Hematopoietic multipotent progenitor cell treated with erythropoietin and hydrocortisone succinate and interleukin-3 and kit ligand, for 4 days (in vitro differentiated cells): ENCODE measurements around the gene MYOF.
"Not testable (repeated sequence)": the region's sequence is repeated elsewhere in the genome, so short reads cannot be mapped to it uniquely, and the experiment has no call there.

ENCODE experiments used
- DNase-seq: peaks from one replicate; pipeline ENCODE4 v3.0.0-alpha.2; 2015

The MYOF gene

DNA sequence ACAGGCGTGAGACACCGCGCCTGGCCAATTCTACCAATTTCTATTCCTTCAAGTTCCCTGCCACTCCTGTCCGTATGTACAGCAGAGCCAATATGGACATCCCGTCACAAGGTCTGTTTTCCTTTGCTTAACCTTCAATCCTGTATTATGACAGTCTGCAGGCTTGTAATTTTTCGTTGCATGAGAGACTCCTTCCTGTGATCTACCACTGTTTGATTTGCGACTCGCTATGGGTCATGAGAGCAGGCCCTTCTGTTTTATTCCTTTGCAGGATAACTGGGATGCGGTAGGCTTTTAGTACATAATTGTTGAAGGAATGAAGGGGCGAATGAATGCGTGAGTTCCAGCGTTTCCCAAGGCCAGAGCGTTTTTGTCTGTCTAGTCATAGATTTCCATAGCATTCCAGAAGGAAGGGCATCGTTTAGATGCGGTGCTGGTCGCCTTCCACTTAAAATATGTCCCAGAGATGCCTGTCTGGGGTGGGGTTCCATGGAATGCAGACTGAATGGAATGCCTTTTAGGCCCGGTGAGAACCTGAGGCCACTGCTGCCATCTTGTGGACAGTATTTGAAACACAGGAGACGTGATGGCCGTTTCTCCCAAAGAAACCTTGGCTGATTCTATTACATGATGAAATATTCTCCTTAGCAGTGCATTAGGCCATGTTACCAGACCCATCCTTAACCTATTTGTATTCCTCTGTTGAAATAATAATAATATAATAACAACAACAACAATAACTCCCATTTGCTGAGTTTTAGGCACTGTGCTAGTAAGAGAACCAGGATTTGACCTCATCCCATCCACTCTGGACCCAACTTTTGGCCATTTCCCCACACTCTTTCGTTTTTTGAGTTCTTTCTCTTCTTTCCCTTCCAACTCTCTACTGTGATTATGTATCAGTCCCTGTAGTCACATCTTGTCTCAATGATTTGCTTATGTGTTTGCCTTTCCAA lies 193.2 kb downstream of the MYOF start:
- DNase-seq = peak; percentile 77

DNA sequence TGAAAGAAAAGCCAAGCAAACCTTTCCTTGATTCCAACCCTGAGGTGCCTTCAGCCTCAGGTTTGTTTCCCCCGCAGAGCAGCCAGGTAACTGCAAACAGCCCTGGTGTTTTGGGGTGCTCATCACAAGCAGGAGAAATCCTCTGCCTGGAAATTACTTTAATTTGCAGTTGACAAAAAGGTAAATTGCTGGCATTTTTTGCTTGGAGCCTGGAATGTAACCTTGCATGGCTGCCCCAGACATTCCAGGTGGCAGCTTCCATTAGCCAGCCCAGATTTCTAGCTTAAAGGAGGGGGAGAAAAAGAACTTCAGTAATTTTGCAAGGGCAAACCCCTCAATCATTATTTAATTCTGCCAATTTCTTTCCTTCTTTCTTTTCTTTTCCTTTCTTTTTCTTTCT lies 194.4 kb downstream of the MYOF start:
- no peak for DNase-seq

DNA sequence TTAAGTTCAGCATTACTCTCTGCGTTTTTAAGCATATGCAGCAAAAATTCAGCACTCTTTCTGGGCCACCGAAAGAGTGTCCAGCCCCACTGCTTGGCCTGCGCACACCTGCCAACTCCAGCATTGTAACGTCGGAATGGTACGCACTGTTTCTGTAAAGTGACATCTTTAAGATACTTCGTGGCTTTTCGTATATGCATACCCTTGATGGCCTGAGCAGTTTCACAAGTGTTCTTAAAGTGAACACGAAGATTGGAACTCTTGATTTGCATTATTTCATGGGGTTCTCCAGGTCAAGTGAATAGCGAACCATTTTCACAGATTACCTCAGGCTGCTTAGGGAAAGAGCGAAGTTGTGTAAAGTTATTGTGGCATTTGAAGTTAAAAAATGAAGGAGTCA lies 197.9 kb downstream of the MYOF start:
- DNase-seq = not testable (repeated sequence)

DNA sequence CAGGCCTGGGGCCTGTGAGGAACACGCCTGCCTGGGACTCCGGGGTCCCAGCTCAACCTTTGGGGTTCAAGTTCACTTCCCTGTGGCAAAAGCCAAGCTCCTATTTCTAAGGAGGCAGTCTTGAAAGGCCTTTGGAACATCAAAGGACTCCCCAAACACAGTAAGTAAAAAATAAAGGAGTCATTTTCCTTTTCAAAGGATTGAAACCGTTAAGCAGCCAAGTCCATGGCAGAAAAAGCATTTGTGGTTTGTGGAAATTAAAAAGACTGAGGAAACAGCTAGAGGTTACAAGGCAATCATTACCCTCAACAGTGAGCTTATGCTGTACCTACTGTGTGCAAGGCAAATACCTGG lies 200.8 kb downstream of the MYOF start:
- no peak for DNase-seq

DNA sequence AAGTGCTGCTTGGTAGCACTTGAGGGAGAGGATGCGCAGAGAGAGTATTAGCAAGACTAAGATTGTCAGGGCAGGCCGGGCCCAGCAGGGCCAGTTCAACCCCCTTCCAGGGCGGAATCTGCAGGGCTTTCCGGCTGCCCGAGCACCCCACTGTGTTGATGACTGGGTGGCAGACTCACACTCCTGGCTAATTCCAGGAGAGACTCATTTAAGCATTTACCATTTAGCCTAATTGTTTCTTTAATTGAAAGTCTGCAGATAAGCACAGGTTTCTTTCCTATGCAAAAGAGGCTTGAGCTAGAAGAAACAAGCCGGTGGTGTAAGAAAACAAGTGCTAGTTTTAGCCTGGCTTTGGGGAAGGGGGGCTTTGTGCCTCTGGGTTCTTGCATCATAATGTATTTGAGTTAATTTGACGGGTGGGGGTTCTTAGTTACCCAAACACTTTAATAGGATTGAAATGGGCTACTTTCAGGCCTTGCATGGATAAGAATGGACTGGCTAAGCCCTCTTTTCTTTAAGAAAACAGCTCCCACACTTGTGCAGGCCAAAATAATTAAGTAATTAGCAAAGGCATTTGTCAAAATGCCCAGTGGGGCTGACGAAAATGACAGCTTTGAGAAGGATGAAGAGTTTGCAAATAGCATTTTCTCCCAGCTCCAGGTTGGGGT lies 201.3 kb downstream of the MYOF start:
- DNase-seq = no peak

DNA sequence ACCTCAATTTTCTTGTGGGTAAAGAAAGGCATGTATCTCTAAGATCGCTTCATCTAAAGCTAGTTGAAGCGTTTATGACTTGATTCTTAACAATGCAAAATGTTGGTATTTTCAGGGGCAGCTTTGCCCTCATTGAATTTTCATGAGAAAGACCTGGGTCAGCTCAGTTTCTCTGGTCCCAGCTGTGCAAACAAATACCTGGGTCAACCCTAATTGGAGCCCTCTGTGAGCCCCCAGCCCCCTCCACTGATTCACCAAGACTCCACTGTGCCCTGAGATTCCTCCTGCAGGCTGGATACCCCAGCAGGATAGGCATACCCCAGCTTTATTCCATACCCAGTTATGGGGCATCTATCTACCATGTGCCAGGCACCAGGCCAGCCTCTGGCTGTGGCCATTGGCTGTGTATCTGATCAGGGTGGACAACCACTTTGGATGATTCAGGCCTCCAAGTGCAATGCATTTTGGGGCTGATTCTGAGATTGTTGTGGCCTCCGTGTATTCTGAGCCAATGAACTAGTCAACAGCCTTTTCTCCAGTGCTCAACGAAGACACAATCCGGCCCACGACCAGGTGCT lies 201.9 kb downstream of the MYOF start:
- no peak for DNase-seq

DNA sequence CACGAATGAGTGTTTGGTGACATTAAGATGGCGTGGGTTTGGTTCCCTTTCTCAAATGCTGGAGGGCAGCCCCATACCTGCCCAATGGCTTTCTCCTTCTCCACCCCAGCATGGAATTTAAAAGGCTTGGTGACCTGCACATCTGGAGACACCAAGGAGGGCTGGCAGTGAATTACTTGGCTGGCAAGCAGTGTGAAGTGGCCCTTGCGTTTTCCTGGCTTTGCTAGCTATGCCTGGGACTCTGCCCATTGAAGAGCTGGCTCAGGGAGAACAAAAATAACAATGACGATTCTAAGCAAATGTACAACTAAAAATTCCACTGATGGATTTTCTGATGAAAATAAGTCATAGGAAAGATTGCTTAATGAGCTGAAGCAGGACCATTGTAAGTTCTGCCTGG lies 204.8 kb downstream of the MYOF start:
- no peak for DNase-seq

DNA sequence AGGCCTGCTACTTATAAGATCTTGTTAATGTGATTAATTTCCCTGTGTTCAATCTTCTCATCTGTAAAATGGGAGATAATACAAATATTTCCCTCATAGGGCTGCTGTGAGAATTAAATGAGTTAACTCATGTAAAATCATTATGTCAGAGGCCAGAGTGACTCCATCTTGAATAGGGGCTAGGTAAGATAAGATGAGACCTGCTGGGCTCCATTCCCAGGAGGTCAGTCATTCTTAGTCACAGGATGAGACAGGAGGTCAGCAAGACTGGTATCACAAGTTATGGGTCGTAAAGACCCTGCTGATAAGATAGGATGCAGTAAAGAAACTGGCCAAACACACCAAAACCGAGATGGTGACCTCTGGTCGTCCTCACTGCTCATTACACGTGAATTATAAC lies 207.7 kb downstream of the MYOF start:
- DNase-seq = no peak

DNA sequence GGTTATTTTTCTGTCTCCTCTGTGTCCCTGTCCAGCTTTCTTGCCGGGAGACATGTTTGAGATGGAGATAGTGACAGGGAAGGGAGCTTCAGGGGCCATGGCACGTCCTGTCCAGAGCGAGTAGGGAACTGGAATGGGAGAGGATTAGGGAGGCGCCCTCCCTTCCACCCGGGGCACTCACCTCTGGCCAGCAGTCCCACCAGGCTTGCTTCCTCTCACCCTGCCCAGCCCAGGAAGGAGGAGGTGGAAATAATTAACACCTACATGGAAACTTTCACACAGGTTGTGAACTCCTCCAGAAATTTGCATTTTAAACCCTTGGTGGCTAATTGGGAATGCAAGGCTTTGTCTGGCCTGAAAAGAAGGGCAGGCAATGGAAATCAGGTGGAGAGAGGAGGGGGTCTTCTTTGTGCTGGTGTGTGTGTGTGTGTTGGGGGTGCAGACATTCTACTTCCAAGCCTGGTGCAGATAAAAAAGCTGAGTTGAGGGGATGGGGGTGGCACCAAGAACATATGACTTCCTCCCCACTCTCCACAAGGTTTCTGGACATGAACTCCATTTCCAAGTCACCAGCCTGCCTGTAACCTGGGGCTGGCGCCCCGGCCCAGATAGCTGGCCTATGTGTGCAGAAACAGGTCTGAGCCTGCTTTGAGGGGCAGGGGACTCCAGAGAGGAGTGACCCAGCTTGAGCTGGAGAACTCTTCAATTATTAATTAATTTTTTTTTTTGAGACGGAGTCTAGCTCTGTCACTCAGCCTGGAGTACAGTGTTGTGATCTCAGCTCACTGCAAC lies 209.1 kb downstream of the MYOF start:
- DNase-seq = no peak

DNA sequence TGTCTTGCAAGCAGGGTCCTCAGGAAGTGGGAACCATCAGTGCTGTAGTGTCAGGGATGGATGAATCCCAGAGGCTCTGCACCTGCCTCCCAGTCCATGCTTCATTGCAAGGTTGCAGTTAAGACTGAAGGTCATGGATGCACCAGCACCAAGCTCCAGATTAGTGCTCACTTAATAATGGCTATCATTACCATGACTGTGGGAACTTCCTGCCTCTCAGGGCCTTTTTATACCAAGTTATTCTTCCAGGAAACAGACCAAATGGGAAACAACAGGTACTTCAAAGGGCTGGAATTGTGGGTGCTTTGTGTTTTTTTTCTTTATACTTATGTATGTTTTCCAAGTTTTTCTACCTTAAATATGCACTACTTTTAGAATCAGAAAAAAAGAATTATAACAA lies 210.8 kb downstream of the MYOF start:
- DNase-seq = no peak

DNA sequence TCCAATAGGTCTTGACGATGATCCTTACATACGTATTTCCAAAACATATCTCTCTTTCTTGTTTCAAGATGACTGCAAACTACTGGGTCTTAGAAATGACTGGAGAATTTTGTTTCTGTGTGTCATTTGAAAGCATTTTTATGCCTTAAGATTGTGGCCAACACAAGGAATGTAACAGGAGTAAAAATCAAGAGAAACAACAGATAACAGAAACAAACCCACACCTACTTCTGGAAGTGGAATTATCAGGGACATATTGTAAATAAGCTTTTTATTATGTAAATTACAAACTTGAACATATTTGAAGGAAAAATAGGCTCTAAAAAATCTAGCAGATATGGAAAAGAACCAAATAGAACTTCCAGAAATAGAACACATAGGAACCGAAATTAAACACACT lies 212.9 kb downstream of the MYOF start:
- no peak for DNase-seq

DNA sequence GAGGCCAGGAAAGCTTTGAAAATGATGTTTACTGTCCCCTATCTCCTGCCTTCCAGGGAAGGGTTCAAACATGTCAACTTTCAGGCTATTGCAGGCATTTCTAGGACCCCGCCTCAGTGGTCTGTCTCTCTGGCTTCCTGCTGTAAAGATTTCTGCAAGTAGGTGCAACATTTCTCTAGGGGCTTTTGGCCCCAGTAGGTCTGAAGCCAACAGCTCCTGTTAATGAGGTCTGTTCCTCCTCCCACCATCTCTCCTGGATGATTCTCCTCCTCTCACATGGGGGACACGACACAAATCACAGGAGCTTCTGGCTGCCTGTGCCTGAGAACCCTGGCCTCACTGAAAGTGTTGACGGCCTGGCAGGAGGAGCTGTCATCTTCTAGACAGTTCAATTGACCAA lies 214.1 kb downstream of the MYOF start:
- DNase-seq = no peak

DNA sequence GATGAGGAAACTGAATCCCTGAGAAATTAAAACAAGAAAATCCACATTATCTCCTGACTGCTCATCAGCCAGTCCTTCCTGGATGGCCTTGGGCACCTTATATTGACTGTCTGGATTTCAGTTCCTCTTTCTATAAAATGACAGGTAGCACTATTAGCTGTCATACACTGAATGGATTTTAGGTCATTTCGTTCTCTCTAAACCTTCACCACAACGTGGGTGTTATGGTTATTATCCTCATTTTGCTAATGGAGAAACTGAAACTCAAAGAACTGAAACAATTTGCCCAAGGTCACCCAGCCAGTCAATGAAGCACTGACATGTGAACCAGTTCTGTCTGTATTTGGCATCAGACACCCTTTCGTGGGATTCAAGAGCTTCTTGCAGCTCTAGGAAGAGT lies 214.6 kb downstream of the MYOF start:
- no peak for DNase-seq

DNA sequence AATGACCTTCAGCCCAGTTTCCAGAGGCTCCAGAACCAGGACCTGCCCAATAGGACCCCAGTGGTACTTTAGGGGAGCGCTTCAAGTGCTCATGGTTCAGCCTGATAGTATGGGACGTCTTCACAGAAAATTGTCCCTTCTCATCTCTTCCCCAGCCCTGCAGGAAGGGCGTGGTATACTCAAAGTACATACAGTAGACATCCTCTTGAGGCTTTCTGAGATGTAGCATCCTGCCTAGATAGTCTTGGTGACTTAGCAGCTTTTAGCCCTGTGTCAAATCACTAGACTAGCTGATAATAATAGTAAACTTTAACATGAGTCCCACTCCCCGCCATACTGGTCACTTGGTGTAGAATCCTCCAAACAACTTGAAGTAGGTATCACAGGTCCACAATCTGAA lies 215.3 kb downstream of the MYOF start:
- DNase-seq = no peak

DNA sequence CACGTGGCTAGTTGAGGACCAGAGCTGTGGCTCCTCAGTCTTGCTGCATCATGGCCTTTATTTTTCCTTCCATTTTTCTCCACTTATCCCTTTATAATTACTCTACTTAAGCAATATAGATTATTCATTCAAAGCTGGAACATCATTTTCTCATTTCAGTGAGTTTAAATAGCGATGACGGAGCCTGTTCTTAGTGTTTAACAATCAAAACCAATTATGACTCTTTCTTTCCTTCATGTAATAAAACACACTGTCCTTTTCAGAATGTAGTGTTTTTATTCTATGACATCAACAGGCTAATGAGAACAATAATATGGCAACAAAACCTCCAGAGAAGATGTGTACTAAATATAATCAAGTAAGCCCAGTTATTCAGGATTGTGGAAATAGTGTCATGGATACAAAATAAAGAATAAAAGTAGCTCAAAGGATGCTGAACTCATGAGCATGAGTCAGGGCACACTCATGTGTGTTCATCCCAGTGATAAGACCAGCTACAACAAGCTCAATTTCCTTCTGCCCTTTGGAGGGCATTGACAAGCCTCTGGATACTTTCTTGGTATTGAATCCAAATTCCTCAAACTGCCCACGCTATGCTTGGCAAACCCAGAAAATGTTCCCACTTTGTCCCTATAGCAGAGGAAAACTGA lies 220.0 kb downstream of the MYOF start:
- DNase-seq = no peak

DNA sequence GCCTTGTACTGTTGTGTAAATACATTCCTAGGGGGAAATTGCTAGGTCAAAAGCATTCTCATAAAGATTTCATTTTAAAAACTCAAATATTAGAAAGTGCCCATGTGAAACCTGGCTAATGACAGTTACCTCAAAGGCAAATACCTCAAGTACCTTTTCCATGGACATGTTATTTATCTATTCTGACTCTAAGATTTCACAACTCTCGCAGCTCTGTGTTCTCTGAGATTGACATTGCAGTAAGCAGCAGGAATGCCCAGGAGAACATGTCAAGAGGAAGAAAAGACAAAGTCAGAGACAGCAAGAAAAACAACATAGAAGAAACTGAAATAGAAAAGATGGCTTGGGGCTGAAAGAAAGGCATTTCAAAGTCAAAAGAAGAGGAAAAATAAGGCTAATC lies 221.0 kb downstream of the MYOF start:
- no peak for DNase-seq

DNA sequence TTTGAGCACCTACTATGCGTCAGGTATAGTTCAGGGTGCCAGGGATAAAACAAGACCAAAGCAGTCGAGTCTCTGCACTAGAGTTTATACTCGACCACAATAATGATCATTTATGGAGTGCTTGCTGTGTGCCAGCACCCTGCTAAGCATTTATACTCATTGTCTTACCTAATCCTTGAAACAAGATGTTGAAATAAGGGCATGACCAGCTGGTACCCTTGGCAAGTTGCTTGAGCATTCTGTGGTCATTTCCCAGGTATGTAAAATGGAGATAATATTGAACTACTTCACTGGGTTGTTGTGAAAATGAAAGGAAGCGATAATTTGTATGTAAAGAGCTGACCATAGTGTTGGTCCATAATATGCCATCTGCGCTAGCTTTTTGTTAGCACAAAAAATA lies 223.0 kb downstream of the MYOF start:
- no peak for DNase-seq
